Keratinocyte (primary cell): ENCODE data around the gene ADGRG1. TPM values are rescaled to one million over a fixed set of nuclear protein-coding genes. Genes with fewer than 3 reads are reported as not detected.

Experiments used
- DNase-seq: peaks from one replicate; pipeline ENCODE4 v3.0.0-alpha.2; 2011; ENCODE audit warnings: low read depth, missing footprints, low spot score
- FAIRE-seq: peaks from 2 replicates; lab custom pipeline; 2011; peaks lifted over from hg19 to GRCh38; lab: Jason Lieb, UNC
- H2AFZ ChIP-seq: 2 replicates; pipeline ENCODE4 v1.6.0; 2012; ENCODE audit warnings: low read length, control low read depth, inconsistent platforms; ENCODE audit not compliant: control insufficient read depth
- H3K27ac ChIP-seq: 2 replicates; pipeline ENCODE4 v1.5.1; 2011; ENCODE audit warnings: low read length; ENCODE audit not compliant: control insufficient read depth, insufficient read depth
- H3K27me3 ChIP-seq: 3 replicates; pipeline ENCODE4 v1.6.0; 2011; ENCODE audit warnings: low read length; ENCODE audit not compliant: control insufficient read depth, insufficient read depth; ENCODE audit errors: extremely low read depth
- H3K36me3 ChIP-seq, 2 experiments: 2 replicates in 1 of 2; 3 replicates in 1 of 2; pipeline ENCODE4 v1.5.1; 2011; ENCODE audit warnings: low read length in 2 of 2, mild to moderate bottlenecking in 1 of 2; ENCODE audit not compliant: control insufficient read depth in 2 of 2, insufficient read depth in 2 of 2; ENCODE audit errors: extremely low read depth in 1 of 2
- H3K4me1 ChIP-seq: 3 replicates; pipeline ENCODE4 v1.5.1; 2011; ENCODE audit warnings: low read length; ENCODE audit not compliant: control insufficient read depth, insufficient read depth; ENCODE audit errors: extremely low read depth
- H3K4me2 ChIP-seq: 3 replicates; pipeline ENCODE4 v1.6.0; 2011; ENCODE audit warnings: low read depth, low read length; ENCODE audit not compliant: control insufficient read depth, insufficient read depth; ENCODE audit errors: extremely low read depth
- H3K4me3 ChIP-seq, 3 experiments: fragments of 200-600 bp in 1 of 3; sonication (generic) in 1 of 3; 2 replicates in 2 of 3; 3 replicates in 1 of 3; pipeline ENCODE4 v1.5.1; 2011 to 2016; ENCODE audit warnings: low read length in 3 of 3, mild to moderate bottlenecking in 3 of 3, control low read depth in 2 of 3, inconsistent platforms in 1 of 3, low read depth in 1 of 3, mixed read lengths in 1 of 3, mixed run types in 1 of 3, moderate library complexity in 1 of 3; ENCODE audit not compliant: control insufficient read depth in 2 of 3, insufficient read depth in 2 of 3; ENCODE audit errors: extremely low read depth in 1 of 3
- H3K79me2 ChIP-seq: 2 replicates; pipeline ENCODE4 v1.6.0; 2012; ENCODE audit warnings: low read length; ENCODE audit not compliant: control insufficient read depth, insufficient read depth
- H3K9ac ChIP-seq: 3 replicates; pipeline ENCODE4 v1.6.0; 2011; ENCODE audit warnings: low read length; ENCODE audit not compliant: control insufficient read depth, insufficient read depth; ENCODE audit errors: extremely low read depth
- H3K9me1 ChIP-seq: 3 replicates; pipeline ENCODE4 v1.6.0; 2011; ENCODE audit warnings: low read length; ENCODE audit not compliant: control insufficient read depth, insufficient read depth; ENCODE audit errors: extremely low read depth
- H3K9me3 ChIP-seq: 2 replicates; pipeline ENCODE4 v1.5.1; 2012; ENCODE audit warnings: low read depth, low read length; ENCODE audit not compliant: control insufficient read depth
- H4K20me1 ChIP-seq: 3 replicates; pipeline ENCODE4 v1.6.0; 2011; ENCODE audit warnings: low read length; ENCODE audit not compliant: control insufficient read depth, insufficient read depth; ENCODE audit errors: extremely low read depth
- CTCF ChIP-seq, 3 experiments: IDR thresholded peaks in 1 of 3; conservative IDR thresholded peaks in 1 of 3; optimal IDR thresholded peaks in 1 of 3; 2 replicates in 2 of 3; 3 replicates in 1 of 3; pipeline versions ENCODE3 to v1.5.1; 2011; ENCODE audit warnings: low read length in 3 of 3, mild to moderate bottlenecking in 3 of 3, moderate library complexity in 2 of 3, control low read depth in 1 of 3, inconsistent platforms in 1 of 3; ENCODE audit not compliant: insufficient read depth in 2 of 3; ENCODE audit errors: extremely low read depth in 1 of 3
- EZH2 ChIP-seq: IDR thresholded peaks from one replicate; pipeline ENCODE4 v1.6.1; 2012; ENCODE audit warnings: inconsistent platforms, mild to moderate bottlenecking, low read length, moderate library complexity
- dilution Hi-C: fragments of 300-500 bp; cut with MboI; formaldehyde crosslinking; loops from one replicate; pipeline ENCODE4 v1.7.0; 2020; ENCODE audit warnings: low sequenced_read_pairs; ENCODE audit not compliant: extremely low pct_ligation_motif_present
- polyA plus RNA-seq, 5 experiments: library from polyadenylated mRNA; depleted of rRNA in 3 of 5; stranded (reverse) in 3 of 5; stranded (forward) in 1 of 5; unstranded in 1 of 5; fragments of >200 nt; gene quantifications; 1 replicate in 1 of 5; 2 replicates in 3 of 5; 3 replicates in 1 of 5; pipeline versions ENCODE4 v1.2.1 to v1.2.3, GENCODE V29; 2011 to 2012; ENCODE audit warnings: missing spikeins in 2 of 5, low read depth in 1 of 5, low replicate concordance in 1 of 5

ADGRG1 gene
- polyA plus RNA-seq, 1 donor (not counting 4 experiments of a cell fraction or from before 2014, with no cell fraction given) = 28.4 TPM

DNA sequence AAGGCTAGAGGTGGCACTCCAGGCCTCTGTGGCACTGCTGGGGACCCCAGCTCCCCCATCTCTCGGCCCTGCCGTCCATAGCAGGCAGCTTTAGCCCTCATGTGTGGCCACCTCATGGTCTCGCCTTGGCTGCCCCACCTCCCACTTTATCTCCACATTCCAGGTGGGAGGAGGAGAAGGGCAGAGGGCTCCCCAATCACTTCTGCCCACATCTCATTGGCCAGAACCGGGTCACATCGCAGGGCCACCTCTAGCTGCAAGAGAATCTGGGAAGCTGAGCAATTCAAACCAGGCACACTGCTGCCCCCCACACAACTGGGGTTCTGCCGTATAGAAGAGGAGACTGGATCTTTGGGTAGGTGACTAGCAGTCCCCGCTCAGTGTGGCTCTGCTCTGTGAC, 67.8 kb downstream of the ADGRG1 start:
- H3K27me3 ChIP-seq = no peaks in the 10 kb centered on the region
- dilution Hi-C loops = no loop called here
- FAIRE-seq (no peak), DNase-seq (no peak)
- H3K9me1 ChIP-seq = no peaks in the 10 kb centered on the region
- H4K20me1 ChIP-seq = no peaks in the 10 kb centered on the region
- H3K4me2 ChIP-seq = no peak overlapping the region
- no peaks in the 10 kb centered on the region for H3K79me2 ChIP-seq
- no peak overlapping the region for H3K4me3 ChIP-seq
- no peak overlapping the region for H3K27ac ChIP-seq
- no peaks in the 10 kb centered on the region for H3K9me3 ChIP-seq
- no peak overlapping the region for H3K9ac ChIP-seq
- TF ChIP-seq EZH2 (no peak), CTCF (optimal IDR thresholded peaks at IDR 0.05 in 1 of 3, IDR thresholded peaks at IDR 0.05 in 1 of 3, conservative IDR thresholded peaks at IDR 0.05 in 1 of 3; ENCODE audit: extremely low read depth in 1 of 3, insufficient read depth in 2 of 3, low read length in 3 of 3) (no peak)
- H2AFZ ChIP-seq = no peak overlapping the region
- no peaks in the 10 kb centered on the region for H3K36me3 ChIP-seq
- no peaks in the 10 kb centered on the region for H3K4me1 ChIP-seq

GRCh38 chr16:57697896-57698537, 69.6 kb downstream of the ADGRG1 start:
- dilution Hi-C loops = no loop called here
- no peak for FAIRE-seq

More at GRCh38 chr16:57697896-57698537, 69.6 kb downstream of the ADGRG1 start:
- no peak overlapping the region for H3K9ac ChIP-seq
- DNase-seq = no peak
- no peak for TF ChIP-seq CTCF (optimal IDR thresholded peaks at IDR 0.05 in 1 of 3, IDR thresholded peaks at IDR 0.05 in 1 of 3, conservative IDR thresholded peaks at IDR 0.05 in 1 of 3; ENCODE audit: extremely low read depth in 1 of 3, insufficient read depth in 2 of 3, low read length in 3 of 3)
- no peak for TF ChIP-seq EZH2
- no peak overlapping the region for H3K4me3 ChIP-seq
- H3K9me1 ChIP-seq = no peaks in the 10 kb centered on the region
- no peaks in the 10 kb centered on the region for H3K79me2 ChIP-seq
- no peaks in the 10 kb centered on the region for H3K36me3 ChIP-seq
- H3K27ac ChIP-seq = no peak overlapping the region
- no peak overlapping the region for H2AFZ ChIP-seq
- H3K4me2 ChIP-seq = no peak overlapping the region
- H3K27me3 ChIP-seq = no peaks in the 10 kb centered on the region
- no peaks in the 10 kb centered on the region for H4K20me1 ChIP-seq
- no peaks in the 10 kb centered on the region for H3K9me3 ChIP-seq
- no peaks in the 10 kb centered on the region for H3K4me1 ChIP-seq
